GM20000 (cell line): ENCODE results near the gene HYAL2.

Experiments
- DNase-seq: peaks from one replicate; pipeline ENCODE4 v3.0.0; 2012; ENCODE audit warnings: low spot score
- CTCF ChIP-seq: IDR thresholded peaks from 2 replicates; pipeline ENCODE4 v1.5.1; 2012; ENCODE audit warnings: mild to moderate bottlenecking, control low read depth; ENCODE audit errors: extremely low read depth, missing control alignments

Gene HYAL2

GRCh38 chr3:50359760-50360110, 37.2 kb upstream of the HYAL2 start:
- TF ChIP-seq CTCF: no peak
- no peak for DNase-seq

- DNase-seq: peak; percentile 97
- no peak for TF ChIP-seq CTCF
These were observed 36.6 kb upstream of the HYAL2 start, which contains the start of gene TMEM115 for GRCh38 chr3:50358911-50359759. Gene TMEM115, minus strand, starts transcription at chr3:50359521. Its CDS starts 458 bp downstream, at chr3:50359063.

GRCh38 chr3:50358355-50358910, 35.9 kb upstream of the HYAL2 start:
- no peak for TF ChIP-seq CTCF

GRCh38 chr3:50357481-50357880, 34.9 kb upstream of the HYAL2 start:
- DNase-seq: no peak
- TF ChIP-seq CTCF: no peak

More at GRCh38 chr3:50358355-50358910, 35.9 kb upstream of the HYAL2 start:
- no peak for DNase-seq

GRCh38 chr3:50356553-50356952, 34.0 kb upstream of the HYAL2 start:
- TF ChIP-seq CTCF: no peak
- no peak for DNase-seq

- no peak for DNase-seq
- TF ChIP-seq CTCF: no peak
These were observed 33.4 kb upstream of the HYAL2 start for GRCh38 chr3:50355829-50356552.

GRCh38 chr3:50354850-50355249, 32.3 kb upstream of the HYAL2 start:
- DNase-seq: no peak
- TF ChIP-seq CTCF: no peak
